ENCODE data around the gene PRRT2. TPM values are rescaled to one million over a fixed set of nuclear protein-coding genes. Genes with fewer than 3 reads are reported as not detected.
"Not testable (repeated sequence)": the region's sequence is repeated elsewhere in the genome, so short reads cannot be mapped to it uniquely, and the experiment has no call there.

PRRT2 gene
- total RNA-seq, 2 donors from 2014 or later = 8.2 to 15.7 TPM

GRCh38 chr16:29831490-29831889 lies 19.5 kb downstream of the PRRT2 start:
- Histone ChIP-seq H3K27ac (ENCODE audit: low read depth, low read length) (no peak overlapping the region), H3K4me3 (ENCODE audit: low read length) (no peak overlapping the region), H3K27me3 (ENCODE audit: control insufficient read depth, insufficient read depth, low read length, poor library complexity, severe bottlenecking) (no peaks in the 10 kb centered on the region), H3K9ac (ENCODE audit: extremely low read depth, low read length, poor library complexity, severe bottlenecking) (no peak overlapping the region), H3K9me3 (ENCODE audit: control insufficient read depth, low read length) (no peaks in the 10 kb centered on the region), H3K36me3 (ENCODE audit: control insufficient read depth, insufficient read depth, low read length) (no peaks in the 10 kb centered on the region), H3K4me1 (ENCODE audit: control insufficient read depth, insufficient read depth, low read length) (no peaks in the 10 kb centered on the region)
- Mint-ChIP-seq H3K27ac (no peak overlapping the region), H3K36me3 (ENCODE audit: low read depth) (no peaks in the 10 kb centered on the region), H3K4me1 (no peaks in the 10 kb centered on the region), H3K27me3 (ENCODE audit: insufficient read depth) (no peaks in the 10 kb centered on the region), H3K9me3 (no peaks in the 10 kb centered on the region), H3K4me3 (no peak overlapping the region)
- WGBS, 2 experiments (ENCODE audit: insufficient coverage in 1 of 2, insufficient read length in 1 of 2) = 98% methylated on average over 2 of the region's 2 CpGs; no CpG with 5 or more reads in 1 of the 2 experiments
- no peak for TF ChIP-seq CTCF (conservative IDR thresholded peaks at IDR 0.05)
- DNase-seq = no peak

- H3K27me3 Mint-ChIP-seq (ENCODE audit: insufficient read depth); H3K36me3 Mint-ChIP-seq (ENCODE audit: low read depth): not testable (repeated sequence)
These were observed 21.2 kb downstream of the PRRT2 start for GRCh38 chr16:29833219-29833618.

GRCh38 chr16:29834079-29834478 lies 22.1 kb downstream of the PRRT2 start:
- H3K36me3 ChIP-seq (ENCODE audit: control insufficient read depth, insufficient read depth, low read length) = no peaks in the 10 kb centered on the region
- no peaks in the 10 kb centered on the region for H3K27me3 Mint-ChIP-seq (ENCODE audit: insufficient read depth)
- H3K27ac Mint-ChIP-seq = no peak overlapping the region
- H3K27me3 ChIP-seq (ENCODE audit: control insufficient read depth, insufficient read depth, low read length, poor library complexity, severe bottlenecking) = no peaks in the 10 kb centered on the region
- DNase-seq = no peak
- WGBS, 2 experiments (ENCODE audit: insufficient coverage in 1 of 2, insufficient read length in 1 of 2) = 91 to 96% methylated on average over 4 to 5 of the region's 5 CpGs
- no peaks in the 10 kb centered on the region for H3K4me1 ChIP-seq (ENCODE audit: control insufficient read depth, insufficient read depth, low read length)
- H3K9me3 Mint-ChIP-seq = no peaks in the 10 kb centered on the region
- H3K4me3 Mint-ChIP-seq = no peak overlapping the region
- no peaks in the 10 kb centered on the region for H3K9me3 ChIP-seq (ENCODE audit: control insufficient read depth, low read length)
- no peak overlapping the region for H3K9ac ChIP-seq (ENCODE audit: extremely low read depth, low read length, poor library complexity, severe bottlenecking)
- no peak overlapping the region for H3K4me3 ChIP-seq (ENCODE audit: low read length)
- TF ChIP-seq CTCF (conservative IDR thresholded peaks at IDR 0.05) = no peak
- H3K36me3 Mint-ChIP-seq (ENCODE audit: low read depth) = no peaks in the 10 kb centered on the region
- H3K27ac ChIP-seq (ENCODE audit: low read depth, low read length) = no peak overlapping the region
- no peaks in the 10 kb centered on the region for H3K4me1 Mint-ChIP-seq

More at GRCh38 chr16:29833219-29833618, 21.2 kb downstream of the PRRT2 start:
- H3K4me1 Mint-ChIP-seq; H3K27ac ChIP-seq (ENCODE audit: low read depth, low read length); H3K9me3 ChIP-seq (ENCODE audit: control insufficient read depth, low read length); H3K9ac ChIP-seq (ENCODE audit: extremely low read depth, low read length, poor library complexity, severe bottlenecking); H3K27ac Mint-ChIP-seq; H3K36me3 ChIP-seq (ENCODE audit: control insufficient read depth, insufficient read depth, low read length); H3K9me3 Mint-ChIP-seq; DNase-seq; H3K4me3 ChIP-seq (ENCODE audit: low read length); H3K27me3 ChIP-seq (ENCODE audit: control insufficient read depth, insufficient read depth, low read length, poor library complexity, severe bottlenecking); H3K4me3 Mint-ChIP-seq; H3K4me1 ChIP-seq (ENCODE audit: control insufficient read depth, insufficient read depth, low read length): not testable (repeated sequence)
- 83 to 97% methylated on average over 1 to 3 of the region's 4 CpGs for WGBS, 2 experiments (ENCODE audit: insufficient coverage in 1 of 2, insufficient read length in 1 of 2)

- Mint-ChIP-seq H3K9me3 (no peaks in the 10 kb centered on the region), H3K36me3 (ENCODE audit: low read depth) (no peaks in the 10 kb centered on the region), H3K27me3 (ENCODE audit: insufficient read depth) (no peaks in the 10 kb centered on the region), H3K4me3 (no peak overlapping the region), H3K27ac (no peak overlapping the region), H3K4me1 (no peaks in the 10 kb centered on the region)
- Histone ChIP-seq H3K27me3 (ENCODE audit: control insufficient read depth, insufficient read depth, low read length, poor library complexity, severe bottlenecking) (no peaks in the 10 kb centered on the region), H3K9me3 (ENCODE audit: control insufficient read depth, low read length) (no peaks in the 10 kb centered on the region), H3K36me3 (ENCODE audit: control insufficient read depth, insufficient read depth, low read length) (no peaks in the 10 kb centered on the region), H3K9ac (ENCODE audit: extremely low read depth, low read length, poor library complexity, severe bottlenecking) (no peak overlapping the region), H3K4me1 (ENCODE audit: control insufficient read depth, insufficient read depth, low read length) (no peaks in the 10 kb centered on the region), H3K4me3 (ENCODE audit: low read length) (no peak overlapping the region), H3K27ac (ENCODE audit: low read depth, low read length) (no peak overlapping the region)
- WGBS, 2 experiments (ENCODE audit: insufficient coverage in 1 of 2, insufficient read length in 1 of 2) = 85 to 94% methylated on average over 7 of the region's 7 CpGs
- no peak for DNase-seq
- no peak for TF ChIP-seq CTCF (conservative IDR thresholded peaks at IDR 0.05)
These were observed 23.9 kb downstream of the PRRT2 start for GRCh38 chr16:29835926-29836325.

Measured in endodermal cell (in vitro differentiated cells).